CD4-positive, alpha-beta T cell treated with Interleukin-21 for 1 hour (primary cell): ENCODE data around the gene NR2C2.

Source experiments
- DNase-seq: peaks from one replicate; pipeline ENCODE4 v3.0.0-alpha.2; 2020

The NR2C2 gene

GRCh38 chr3:15032650-15033049 lies 85.3 kb downstream of the NR2C2 start:
- DNase-seq = no peak

GRCh38 chr3:15033103-15033502 lies 85.7 kb downstream of the NR2C2 start:
- no peak for DNase-seq

- no peak for DNase-seq
Measured at GRCh38 chr3:15038306-15038705, 90.9 kb downstream of the NR2C2 start.

DNA sequence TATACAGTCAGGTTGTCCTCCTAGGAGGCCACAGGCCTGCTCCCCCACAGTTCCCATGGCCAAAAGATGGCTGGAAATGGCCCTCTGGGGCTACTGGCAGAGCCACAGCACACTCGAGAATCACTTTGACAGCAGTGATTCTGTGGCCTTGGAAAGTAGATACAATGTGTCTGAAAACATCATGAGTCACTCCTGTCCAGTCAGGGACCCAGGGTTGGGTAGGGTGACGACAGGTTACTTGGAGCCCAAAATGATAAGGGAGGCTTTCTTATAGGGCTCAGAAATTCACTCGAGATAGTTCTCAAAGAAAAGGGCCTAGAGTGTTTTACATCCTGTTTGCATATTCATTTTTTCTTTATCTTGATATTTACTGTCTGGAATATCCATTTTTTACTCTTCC lies 93.5 kb downstream of the NR2C2 start:
- DNase-seq = no peak

DNA sequence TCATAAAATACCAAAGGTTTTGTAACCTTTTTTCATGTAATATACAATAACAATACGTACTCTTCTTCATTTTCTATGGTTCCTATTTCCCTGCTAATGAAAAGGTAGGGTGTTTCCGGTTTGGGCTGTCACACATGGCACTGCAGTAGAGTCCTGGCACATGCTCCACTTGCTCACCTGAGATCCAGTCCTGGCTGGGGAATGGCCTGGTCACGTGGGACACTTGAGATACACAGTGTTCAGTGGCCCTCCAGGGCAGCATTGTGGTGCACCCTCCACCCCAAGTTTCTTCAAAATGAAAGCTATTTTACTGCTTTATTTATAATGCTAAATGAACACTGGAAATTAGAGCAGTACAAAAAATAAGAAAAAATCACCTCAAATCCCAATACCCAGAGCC lies 94.6 kb downstream of the NR2C2 start:
- DNase-seq = no peak

GRCh38 chr3:15042936-15043335 lies 95.6 kb downstream of the NR2C2 start:
- no peak for DNase-seq

DNA sequence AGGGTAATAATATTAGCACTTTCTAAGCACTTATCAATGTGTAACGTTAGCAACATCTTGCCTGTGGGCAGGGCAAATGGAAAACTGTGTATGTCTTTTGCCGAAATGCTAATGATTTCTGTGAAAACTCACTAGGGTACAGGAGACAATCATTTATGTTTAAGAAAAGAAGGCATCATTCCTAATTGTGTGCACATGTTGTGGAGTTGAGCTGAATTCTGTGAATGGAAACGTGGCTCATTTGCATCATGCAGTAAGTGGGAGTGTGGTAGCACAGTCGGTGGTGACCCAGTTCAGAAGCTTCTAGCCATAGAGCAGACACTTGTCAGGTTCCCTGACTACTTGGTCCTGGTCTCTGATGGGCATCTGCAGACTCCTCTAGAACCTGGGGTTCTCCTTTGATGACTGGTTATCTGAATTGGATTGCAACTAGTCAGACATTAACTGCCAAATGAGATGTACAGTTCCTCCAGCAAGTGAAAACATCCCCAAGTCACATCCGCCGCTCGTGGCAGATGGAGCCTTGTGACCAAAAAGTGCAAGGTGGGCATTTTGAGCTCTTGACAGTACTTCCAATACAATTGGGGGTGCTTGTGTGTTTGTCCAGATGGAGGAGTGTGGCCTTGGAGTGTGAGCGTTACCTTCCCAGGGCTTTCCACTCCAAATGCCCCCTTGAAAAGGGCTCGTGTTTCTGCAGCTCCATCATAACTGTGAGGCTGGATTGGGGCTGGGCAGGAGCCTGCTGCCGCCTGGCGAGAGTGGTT lies 96.2 kb downstream of the NR2C2 start:
- no peak for DNase-seq

GRCh38 chr3:15044326-15044725 lies 96.9 kb downstream of the NR2C2 start:
- no peak for DNase-seq

- DNase-seq = no peak
Measured at GRCh38 chr3:15045667-15046066, 98.3 kb downstream of the NR2C2 start.

DNA sequence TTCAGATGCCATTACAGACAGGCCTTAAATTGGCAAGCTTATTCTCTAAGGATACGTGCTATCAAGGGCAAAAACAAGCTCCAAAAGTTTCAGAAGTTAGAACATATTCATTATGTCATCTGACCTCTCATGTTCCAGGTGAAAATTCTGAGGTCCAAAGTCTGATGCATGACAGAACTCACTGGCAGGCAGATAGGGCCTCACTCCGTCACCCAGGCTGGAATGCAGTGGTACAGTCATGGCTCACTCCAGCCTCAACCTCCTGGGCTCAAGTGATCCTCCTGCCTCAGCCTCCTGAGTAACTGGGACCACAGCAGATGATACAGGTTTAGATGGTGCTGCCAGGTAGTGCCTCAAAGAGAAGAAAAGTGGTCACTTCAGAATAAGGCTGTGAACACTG lies 102.2 kb downstream of the NR2C2 start:
- DNase-seq = no peak

DNA sequence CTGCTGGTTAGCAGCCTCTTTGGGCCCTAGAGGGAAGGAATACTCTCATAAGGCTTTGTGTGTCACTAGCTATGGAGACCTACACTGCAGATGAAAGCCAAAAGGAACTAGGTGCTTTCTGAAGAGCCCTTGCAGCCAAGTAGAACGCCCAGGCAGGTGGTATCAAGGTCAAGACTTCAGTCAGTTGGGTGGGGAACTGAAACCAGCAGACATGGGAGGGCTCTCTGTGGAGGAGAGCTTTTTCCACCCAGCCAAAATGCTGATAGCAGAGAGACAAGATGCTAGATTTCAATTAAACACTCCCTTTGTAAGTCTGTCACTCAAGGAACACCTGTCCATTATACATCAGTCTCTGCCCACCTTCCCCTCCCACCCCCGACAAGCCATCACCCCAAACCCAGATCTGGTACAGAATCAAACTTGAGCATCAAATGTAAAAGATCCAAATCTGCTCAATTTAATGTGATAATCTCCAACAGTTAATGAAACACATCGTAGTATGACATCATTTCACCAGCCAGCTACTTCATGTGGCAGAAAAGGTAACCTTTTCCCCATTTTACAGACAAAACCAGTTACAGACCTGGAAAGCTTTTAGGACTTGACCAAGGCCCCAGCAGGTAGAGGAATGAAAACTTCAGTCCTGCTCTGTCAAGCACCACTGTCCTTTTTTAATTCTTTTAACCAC lies 103.2 kb downstream of the NR2C2 start:
- no peak for DNase-seq

DNA sequence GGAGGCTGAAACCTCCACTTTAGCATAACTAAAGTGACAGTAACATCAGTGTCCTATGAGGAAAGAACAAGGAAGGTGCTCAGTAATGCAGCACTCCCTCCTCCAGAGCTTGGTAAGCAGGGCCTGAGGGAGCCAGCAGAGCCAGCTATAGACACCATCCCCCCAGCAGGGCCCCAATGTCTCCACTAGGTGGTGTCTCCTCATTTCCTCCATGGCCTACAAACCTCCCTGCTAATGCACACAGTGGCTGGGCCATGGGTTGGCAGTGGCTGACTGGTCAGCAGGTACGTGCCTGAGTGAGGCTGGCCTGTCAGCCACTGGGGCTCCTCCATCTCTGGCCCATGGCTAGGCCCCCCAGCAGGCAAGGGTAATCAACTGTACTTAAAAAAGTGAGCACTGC lies 104.1 kb downstream of the NR2C2 start:
- DNase-seq = peak; percentile 39

DNA sequence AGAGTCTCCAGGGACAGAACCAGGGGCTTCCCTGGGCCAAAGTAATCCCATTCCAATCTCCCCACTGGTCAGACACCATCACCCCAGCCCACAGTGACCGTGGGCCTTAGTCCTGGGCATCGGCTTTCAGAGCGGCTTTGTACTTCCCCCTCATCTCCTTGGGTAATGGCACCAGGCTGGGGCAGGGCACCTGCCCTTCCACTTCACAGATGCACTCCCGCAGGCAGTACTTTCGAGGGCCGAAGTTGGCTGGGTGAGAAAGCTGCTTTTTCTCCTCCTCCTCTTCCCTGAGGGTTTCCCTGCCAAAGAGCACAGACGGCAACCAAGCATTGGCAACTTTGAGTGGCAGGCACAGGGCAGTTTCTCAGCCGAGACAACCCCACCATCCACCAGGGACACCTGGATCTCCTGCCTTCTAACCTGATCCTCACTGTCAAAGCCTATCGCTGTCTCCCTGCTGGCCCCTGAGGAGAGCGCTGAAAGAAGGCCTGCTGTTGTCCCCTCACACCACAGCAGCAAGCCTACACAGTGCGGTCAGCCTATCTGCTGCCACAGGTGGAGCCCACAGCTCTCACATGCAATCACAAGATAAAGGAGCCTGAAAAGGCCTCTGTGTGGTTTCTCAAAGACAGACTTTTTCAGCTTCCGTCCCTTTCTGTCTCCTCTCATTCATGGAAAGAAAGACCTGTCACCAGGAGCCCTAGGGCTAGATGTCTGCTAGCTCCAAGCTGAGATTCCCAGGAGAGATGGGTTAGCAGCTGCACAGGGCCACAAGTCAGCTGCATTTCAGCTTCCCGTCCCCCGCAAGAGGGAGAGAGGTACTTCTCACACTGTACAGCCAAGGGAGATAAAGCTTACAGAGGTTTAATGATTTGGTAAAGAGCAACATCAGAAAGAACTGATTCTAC lies 105.2 kb downstream of the NR2C2 start:
- DNase-seq = no peak

DNA sequence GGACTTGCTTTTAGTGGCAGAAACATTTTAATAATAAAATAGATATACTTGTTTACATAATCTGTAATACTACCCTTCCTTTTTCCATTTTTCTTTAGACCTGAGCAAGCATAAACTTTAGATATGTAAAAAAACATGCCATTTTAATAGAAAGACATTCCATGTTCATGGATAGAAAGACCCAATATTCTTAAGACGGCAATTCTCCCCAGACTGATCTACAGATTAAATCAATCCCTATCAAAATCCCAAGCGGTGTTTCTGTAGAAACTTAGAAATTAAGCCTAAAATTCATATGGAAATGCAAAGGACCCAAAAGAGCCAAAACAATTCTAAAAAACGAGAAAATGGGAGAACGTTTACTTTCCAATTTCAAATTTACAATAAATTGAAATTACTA lies 106.2 kb downstream of the NR2C2 start:
- no peak for DNase-seq

DNA sequence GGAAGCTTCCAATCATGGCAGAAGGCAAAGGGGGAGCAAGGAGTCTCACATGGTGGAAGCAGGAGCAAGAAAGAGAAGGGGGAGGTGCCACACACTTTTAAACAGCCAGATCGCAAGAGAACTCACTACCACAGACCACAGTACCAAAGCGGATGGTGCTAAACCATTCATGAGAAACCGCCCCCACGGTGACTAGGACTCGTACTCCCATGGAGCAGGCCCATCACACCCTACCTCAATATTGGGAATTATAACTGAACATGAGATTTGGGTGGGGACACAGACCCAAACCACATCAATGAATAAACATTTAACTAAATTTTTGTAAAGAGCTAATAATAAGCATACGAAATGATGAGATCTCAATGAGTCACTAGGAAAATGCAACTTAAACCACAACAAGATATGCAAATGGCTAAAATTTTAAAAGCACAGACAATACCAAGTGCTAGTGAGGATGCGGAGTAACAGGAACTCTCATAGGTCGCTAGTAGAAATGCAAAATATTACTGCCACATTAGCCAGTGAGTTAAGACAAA lies 107.7 kb downstream of the NR2C2 start:
- DNase-seq = peak; percentile 50

- no peak for DNase-seq
Measured at GRCh38 chr3:15056676-15057404, 109.5 kb downstream of the NR2C2 start.

GRCh38 chr3:15060029-15060428 lies 112.6 kb downstream of the NR2C2 start:
- no peak for DNase-seq

DNA sequence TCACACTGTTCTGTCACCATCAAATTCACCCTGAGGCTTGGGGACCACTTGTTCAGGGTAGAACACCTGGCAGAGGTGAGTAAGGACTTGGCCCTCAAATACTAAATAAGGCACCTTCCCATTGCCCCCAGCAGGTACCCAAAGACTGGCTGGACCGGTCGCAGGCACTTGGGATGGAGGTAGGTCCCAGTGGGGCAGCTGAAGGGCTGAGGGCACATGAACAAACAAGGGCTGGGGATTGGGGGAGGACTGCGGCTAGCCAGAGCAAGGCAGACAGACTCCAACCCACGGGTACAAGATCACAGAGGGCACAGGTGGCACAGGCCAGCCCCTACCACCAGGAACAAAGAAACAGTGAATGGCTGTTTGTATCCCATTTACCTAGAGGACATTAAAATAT lies 115.9 kb downstream of the NR2C2 start:
- no peak for DNase-seq

DNA sequence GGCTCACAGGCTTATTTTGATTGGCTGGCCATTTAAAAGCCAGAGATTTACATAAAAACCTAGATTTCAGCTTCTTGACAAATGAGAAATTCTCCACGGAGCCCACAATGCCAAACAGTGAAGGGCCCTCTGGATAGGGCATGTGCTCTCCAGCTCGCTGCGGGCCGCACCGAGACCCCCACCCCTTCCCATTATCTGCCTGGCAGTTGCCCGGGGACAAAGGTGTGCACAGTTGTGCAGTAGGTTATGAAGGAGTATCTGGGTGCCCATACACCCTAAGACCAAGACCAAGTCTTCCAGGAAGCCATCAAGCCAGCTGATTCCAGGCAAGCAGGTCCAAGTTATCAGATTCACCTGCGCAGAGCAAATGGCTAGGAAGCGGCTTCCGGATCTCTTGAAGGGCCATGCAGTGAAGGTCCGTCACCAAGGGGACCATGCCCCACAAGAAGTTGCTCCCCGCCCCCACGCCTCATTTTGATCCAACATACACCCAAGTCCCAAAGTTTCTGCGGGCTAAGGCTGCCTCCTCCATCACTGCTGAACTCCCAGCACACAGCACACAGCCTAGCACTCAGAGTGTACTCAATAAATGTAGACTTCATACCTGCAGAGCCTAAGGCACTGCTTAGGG lies 116.4 kb downstream of the NR2C2 start:
- DNase-seq = no peak

- DNase-seq = peak; percentile 9
Measured at GRCh38 chr3:15064299-15064834, 117.0 kb downstream of the NR2C2 start.

DNA sequence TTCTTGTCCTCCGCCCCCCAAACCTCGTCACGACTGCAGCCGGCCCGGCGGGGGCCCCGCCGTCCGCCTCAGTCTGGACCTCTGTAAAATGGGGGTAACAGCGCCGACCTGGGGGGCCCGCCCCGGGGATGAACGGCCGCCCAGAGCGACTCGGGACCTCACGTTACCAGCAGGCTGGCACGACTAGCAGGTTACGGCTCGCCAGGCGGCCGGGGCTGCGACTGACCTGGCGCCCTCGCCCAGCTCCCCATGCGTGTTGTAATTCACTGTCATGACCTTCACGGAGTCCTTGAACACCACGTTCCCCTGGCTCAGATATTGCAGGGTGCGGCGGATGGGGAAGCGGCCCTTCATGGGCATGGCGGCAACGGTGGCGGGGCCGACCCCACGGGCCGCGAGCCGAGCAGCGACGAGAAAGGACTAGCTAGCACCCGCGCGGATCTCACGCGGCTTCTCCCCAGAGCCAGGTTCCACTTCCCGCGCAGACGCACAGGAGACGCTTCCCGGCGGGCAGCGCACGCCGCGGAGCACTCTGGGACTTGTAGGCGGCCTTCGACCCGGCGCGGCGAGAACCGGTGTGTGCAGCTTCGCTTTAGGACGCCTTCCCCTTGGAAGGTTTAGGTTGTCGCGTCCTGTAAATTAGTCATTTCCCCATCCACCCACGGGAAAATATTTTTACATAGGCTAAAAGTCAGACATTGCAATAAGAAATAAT lies 117.6 kb downstream of the NR2C2 start, which contains the start of gene MRPS25:
MRPS25 (minus strand) TSS at position 481 of the 715 bp plus-strand sequence; CDS start at position 360, 121 bp downstream.
- peak; percentile 91 for DNase-seq
